GM18526 (cell line): ENCODE data around the gene FGF18.

Experiments
- POLR2A ChIP-seq: IDR thresholded peaks from 3 replicates; pipeline ENCODE4 v1.6.1; 2011; ENCODE audit not compliant: insufficient read length; ENCODE audit errors: extremely low read depth

Gene FGF18

GRCh38 chr5:171449426-171449825 lies 30.0 kb downstream of the FGF18 start:
- TF ChIP-seq POLR2A: no peak

- no peak for TF ChIP-seq POLR2A
These were observed 31.2 kb downstream of the FGF18 start for GRCh38 chr5:171450423-171451331.

- no peak for TF ChIP-seq POLR2A
These were observed 32.0 kb downstream of the FGF18 start for GRCh38 chr5:171451421-171451820.

DNA sequence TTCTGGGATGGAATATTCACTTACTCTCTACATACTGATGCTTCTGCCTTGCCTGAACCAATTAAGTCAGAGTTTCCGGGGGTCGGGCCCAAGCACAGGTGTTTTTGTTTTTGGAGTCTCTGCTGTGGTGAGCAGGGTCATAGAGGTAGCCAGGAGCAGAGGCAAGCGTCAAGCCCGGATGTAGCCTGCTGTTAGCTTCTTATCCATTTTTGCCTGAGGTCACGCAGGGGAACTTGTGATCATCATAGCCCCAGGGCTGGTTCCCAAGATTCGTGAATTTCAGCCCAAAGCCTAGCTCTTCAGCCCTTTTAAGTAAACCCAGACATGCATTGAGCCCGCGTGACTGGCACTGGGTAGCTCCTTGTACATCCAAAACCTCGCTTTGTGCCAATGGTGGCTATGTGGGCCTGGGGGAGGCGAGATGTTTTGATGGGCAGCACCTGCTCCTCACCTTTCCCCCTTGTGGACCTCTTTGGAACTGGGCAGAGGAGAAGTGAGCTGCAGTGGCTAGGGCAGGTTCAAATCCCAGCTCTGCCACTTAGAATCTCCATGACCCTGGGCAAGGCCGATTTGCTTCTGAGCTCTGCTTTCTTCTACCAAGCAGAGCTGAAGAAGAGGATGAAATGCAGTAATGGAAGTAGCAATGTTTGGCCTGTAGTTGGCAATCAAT lies 33.7 kb downstream of the FGF18 start:
- TF ChIP-seq POLR2A: no peak

GRCh38 chr5:171453988-171454387 lies 34.5 kb downstream of the FGF18 start:
- no peak for TF ChIP-seq POLR2A

GRCh38 chr5:171454549-171454948 lies 35.1 kb downstream of the FGF18 start:
- TF ChIP-seq POLR2A: no peak

GRCh38 chr5:171455522-171455921 lies 36.1 kb downstream of the FGF18 start:
- TF ChIP-seq POLR2A: no peak

GRCh38 chr5:171457208-171457981 lies 37.9 kb downstream of the FGF18 start:
- no peak for TF ChIP-seq POLR2A

- TF ChIP-seq POLR2A: no peak
These were observed 40.4 kb downstream of the FGF18 start for GRCh38 chr5:171459839-171460238.

DNA sequence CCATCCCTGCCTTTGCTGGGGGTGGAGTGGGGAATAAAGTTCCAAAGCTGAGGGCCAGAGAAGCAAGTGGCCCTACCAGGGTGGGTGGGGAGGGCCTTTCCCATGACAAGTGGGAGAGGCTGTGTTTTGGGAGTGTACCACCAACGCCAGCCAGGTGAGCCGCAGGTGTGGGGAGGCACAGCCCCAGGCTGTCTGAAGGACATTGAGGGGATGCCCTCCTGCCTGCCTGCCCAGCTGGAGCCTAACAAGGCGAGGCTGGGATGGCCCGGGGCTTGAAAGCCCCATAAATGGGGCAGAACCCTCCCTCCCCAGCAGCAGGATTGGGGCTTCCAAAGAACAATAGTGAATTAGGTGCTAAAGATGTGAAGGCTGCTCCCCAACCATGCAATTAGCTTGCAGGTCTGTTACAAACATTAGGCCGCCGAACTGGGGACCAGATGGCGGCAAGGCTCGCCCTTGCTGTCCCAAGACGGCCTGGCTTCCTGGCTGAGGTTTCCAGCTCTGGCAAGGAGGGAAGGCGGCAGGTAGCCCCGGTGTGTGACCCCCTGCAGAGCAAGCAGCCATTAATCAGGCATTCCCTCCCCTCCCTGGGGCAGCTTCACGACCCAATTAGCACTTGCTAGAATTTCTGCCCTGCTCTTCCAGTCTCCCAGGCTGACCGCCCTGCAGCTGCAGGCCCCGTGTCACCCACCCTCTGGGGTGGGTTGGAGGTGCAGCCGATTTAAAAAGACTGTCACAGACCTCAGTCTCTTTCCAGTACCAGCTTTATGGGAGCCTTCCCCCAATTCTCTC lies 42.9 kb downstream of the FGF18 start:
- TF ChIP-seq POLR2A: no peak

- TF ChIP-seq POLR2A: no peak
These were observed 43.7 kb downstream of the FGF18 start for GRCh38 chr5:171462928-171463861.

DNA sequence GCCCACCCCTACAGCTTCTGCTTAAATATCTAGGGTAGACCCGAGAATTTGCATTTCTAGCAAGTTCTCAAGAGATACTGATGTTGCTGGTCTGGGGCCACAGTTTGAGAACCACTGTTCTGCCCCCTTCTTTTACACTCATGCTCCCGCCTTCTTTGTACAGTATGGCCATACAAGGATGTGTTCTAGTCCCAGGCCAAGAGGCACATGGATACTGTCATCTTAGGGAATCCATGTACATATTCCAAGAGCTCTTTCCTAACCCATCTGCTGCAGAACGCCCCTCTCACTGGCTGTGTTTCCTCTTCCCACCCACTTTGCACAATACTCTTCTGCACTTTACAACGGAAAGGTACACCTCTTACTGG lies 44.4 kb downstream of the FGF18 start:
- no peak for TF ChIP-seq POLR2A

DNA sequence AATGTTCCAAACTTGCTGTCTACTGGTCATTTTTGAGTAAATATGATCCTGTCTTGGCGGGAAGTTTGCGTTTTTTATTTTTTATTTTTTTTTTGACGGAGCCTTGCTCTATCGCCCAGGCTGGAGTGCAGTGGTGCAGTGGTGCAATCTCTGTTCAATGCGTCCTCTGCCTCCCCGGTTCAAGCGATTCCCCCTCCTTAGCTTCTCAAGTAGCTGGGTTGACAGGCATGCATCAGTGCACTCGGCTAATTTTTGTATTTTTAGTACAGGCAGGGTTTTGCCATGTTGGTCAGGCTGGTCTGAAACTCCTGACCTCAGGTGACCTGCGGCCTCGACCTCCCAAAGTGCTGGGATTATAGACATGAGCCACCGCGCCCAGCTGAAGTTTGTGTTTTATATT lies 45.4 kb downstream of the FGF18 start:
- no peak for TF ChIP-seq POLR2A

DNA sequence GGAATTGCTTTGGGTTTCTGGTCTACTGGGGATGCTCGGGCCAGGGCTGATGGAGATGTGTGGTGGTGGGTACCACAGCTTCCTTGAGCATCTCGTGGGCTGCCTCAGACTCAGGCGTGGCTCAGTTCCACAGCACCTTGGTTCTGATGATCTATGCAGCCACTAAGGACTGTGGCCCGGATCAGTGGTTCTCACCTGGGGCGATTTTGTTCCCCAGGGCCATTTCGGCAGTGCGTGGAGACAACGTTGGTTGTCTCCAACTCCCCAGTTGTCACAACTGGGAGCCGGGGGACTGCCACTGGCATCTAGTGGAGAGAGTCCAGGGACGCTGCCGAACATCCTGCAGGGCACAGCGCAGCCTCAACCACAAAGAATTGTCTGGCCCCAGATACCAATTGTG lies 47.7 kb downstream of the FGF18 start:
- no peak for TF ChIP-seq POLR2A
